CD4-positive, alpha-beta T cell treated with Interleukin-4 for 1 hour (primary cell): Measurements from ENCODE around the gene SOSTDC1.
"Not testable (repeated sequence)": the region's sequence is repeated elsewhere in the genome, so short reads cannot be mapped to it uniquely, and the experiment has no call there.

Source experiments
- DNase-seq, 2 donors: peaks; one replicate each; pipeline ENCODE4 v3.0.0-alpha.2; 2020 to 2022

Gene SOSTDC1

DNA sequence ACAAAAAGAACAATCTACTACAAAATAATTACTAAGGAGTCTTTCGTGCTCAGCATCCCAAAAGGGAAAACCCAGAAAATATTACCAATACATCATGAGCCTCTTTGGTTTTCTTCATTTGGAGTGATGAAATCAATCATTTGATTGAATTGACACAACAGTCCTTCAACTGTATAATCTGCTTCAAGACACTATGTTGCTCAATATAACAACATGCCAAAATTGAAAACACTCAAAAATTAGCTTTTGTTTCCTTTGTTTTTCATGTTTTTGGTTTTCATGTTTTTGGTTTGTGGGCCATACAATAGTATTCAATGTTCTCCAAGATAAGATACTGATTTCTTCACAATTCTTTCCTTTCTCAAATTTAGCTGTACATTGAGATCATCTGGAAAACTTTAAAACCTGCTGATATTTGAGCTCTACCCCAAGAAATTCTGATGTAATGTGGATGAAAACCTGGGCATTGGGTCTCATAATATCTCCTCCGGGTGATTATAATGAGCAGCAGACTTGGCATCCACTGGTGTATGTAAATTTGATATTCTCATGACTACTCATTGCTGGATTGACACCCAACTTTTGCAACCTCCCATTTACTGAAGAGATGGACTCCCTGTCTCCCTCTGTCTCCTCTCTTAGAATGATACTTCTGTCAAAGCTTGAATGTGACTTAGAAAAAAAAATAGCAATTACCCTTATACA, 4.6 kb downstream of the SOSTDC1 start:
- no peak for DNase-seq

DNA sequence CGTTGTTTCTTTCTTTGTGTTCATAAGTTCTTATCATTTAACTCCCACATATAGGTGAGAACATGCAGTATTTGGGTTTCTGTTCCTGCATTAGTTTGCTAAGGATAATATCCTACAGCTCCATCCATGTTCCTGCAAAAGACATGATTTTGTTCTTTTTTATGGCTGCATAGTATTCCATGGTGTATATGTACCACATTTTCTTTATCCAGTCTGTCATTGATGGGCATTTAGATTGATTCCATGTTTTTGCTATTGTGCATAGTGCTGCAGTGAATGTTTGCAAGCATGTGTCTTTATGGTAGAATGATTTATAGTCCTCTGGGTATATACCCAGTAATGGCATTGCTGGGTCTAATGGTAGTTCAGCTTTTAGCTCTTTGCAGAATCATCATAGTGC, 9.2 kb downstream of the SOSTDC1 start:
- not testable (repeated sequence) for DNase-seq

DNA sequence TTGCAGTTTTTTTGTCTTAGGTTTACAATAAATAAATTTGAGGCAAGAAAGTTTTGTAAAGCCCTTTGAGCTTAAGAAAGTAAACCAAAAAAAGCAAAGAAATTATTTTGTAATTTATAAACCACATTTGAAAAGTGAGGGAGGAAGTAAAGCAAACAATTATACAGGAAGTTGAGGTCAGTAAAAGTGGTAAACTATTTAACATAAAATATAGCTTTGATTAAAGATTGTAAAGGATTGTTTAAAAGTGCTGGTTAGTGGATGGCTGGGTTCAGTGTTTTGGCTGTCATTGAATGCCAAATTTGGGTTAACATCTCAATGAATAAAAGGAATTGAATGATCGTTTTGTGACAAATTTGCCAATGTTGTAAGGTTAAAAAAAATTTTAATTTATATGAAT, 9.9 kb downstream of the SOSTDC1 start:
- DNase-seq: no peak

DNA sequence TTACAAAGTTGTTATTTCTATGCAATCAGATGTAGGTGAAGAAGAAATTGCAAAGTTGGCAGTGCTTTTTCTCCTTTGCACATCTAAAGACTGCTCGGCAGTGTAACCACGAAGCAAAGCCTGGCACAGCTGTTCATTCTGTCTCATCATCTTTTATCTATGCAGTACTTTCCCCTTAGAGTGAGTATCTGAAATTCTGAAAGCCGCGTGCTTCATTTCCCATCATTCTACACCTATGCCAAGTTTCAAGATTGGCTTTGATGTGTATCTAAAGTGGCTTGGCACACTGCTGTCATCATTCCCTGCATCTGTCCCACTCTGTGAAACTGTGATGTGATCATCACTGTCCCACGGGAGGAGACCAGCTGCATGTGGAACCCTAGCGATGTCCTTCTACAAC, 15.2 kb downstream of the SOSTDC1 start:
- DNase-seq: no peak

DNA sequence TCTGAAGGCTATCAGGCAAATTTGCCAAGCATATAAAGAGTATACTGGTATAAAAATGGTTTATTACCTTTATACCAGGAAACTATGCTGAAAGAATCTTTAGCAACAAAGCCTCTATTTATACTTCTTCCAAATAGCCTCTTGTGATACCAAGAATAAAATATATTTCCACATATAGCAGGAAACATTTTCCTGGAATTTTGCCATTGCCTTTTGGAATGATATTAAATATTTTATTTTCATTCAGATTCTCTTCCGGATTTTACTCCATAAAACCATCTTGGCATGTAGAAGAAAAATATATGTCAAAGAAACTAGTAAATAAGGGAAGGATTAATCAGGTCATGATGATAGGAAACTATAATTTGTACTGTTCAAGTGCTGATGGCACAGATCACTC, 17.7 kb downstream of the SOSTDC1 start:
- no peak for DNase-seq

DNA sequence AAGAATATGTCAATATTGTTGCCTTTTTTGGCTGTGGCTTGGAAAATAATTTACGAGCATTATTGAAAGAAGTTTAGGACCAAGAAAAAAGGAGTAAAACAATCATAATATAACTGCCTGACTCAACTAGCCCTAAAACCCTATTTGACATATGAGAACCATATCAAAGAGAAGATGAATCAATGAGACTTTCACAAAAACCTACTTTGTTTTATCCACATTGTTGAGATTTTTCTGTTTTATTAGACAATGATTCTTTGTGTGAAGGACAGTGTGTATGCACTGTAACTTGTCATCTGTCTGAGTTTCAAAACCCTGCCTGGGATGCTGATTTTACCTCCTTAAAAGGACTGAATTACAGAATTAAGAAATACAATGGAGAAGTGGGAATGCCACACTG, 19.0 kb downstream of the SOSTDC1 start:
- DNase-seq: no peak

DNA sequence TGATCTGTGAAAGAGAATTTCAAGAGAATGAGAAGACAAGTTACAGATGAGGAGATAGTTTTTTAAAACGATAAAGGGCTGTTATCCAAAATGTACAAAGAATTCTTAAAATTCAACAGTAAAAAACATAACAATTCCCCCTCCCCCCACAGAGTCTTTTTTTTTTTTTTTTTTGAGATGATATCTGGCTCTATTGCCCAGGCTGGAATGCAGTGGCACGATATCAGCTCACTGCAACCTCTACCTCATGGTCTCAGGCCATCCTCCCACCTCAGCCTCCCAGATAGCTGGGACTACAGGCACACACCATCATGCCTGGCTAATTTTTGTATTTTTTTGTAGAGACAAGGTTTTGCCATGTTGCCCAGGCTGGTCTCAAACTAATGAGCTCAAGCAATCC, 21.7 kb downstream of the SOSTDC1 start:
- not testable (repeated sequence) for DNase-seq

DNA sequence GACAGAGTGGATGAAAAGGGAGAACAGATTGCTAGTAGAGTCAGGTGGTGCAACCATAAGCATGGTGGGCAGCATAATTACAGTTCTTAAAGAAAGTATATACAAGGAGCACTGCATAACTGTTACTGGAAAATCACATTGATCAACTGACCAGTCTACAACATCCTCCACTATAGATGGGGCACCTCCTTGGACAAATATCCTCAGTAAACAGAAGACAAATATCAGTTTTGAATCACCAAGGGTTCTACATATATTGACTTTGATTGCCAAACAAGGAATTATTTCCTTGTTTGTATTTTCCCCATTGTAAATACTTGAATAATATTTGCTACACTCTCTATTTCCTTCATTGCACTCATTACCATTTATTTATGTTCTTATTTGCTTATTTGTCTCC, 26.6 kb downstream of the SOSTDC1 start:
- no peak for DNase-seq

DNA sequence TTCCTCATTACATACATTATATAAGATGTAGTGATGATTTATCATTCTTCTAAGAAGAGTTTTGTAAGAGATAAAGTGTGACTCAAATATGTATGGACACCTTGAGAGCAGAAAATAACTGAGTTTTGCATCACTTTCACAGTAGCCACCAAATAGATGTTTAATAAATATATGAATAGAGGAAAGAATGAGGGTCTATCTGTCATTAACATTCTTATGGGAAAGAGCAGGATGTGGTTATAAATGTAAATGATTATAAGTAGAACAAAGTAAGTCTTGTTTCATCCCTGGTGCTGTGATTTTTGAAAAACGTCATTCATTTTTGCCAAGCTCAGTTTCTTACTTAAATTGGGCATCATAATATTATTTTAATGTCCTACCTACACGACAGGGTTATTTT, 29.2 kb downstream of the SOSTDC1 start:
- no peak for DNase-seq

DNA sequence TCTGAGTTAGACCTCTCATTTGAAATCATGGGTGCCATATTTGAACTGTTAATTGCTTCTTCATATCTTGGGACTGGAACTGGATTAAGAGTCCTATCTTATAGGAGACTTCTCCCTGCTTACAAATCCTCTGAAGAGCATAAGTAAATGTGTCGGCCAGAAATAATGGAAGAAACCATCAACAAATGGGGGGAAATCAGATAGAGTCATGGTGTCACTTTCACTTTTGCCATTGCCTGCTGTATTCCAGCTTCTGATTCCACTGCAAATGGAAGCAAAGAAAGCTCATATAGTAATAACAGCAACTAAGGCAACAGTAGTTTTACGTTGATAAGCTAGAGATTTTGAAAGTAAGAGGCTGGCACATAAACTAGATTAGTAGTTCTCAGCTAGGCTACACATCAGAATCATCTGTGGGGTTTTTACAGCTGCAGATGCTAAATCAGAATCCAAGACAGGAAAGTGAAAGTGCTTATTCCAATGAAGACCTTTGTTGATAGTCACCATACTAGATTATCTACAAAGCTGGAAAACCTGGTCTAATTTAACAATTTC, 31.9 kb downstream of the SOSTDC1 start:
- DNase-seq: no peak

DNA sequence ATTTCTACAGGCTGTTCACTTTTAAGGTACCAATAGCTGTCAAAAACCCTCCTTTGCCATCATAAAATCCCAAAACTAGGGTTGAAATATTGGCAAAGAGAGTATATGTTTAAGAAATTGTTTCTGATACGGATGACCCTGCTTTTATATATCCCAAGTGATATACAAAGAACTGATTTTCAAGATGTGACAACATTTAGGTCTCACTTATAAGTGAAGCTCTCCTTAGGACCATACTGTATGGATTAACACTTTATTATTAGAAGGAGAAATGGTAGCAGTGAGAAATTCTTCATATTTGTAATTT, 33.2 kb downstream of the SOSTDC1 start:
- DNase-seq: no peak

DNA sequence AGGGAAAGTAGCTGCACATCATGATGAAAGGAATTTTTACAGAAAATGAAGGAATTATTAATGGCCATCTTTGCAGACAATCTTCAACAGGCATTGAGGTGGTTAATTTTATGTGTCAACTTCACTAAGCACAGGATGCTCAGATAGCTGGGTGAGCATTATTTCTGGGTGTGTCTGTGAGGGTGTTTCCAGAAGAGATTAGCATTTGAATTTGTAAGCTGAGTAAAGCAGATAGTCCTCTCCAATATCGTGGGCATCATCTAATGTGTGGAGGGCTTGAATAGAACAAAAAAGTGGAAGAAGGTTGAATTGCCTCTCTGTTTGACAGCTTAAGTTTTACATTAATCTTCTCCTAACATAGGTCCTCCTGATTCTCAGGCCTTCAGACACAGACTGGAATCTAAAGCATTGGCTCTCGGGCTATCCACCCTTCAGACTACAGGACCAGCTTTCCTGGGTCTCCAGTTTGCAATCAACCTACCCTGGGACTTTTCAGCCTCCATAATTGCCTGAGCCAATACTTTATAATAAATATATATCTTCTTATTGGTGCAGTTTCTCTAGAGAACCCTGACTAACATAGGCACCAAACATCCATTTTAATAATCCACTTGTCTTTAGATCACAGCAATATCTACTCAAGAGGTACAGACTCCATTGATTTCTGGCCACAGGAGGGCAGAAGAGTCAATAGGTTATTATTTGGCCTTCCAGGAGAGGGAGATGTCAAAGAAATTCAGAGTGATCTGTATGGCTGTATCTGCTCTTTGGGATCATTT, 33.7 kb downstream of the SOSTDC1 start:
- peak; percentile 14 to 55 for DNase-seq

DNA sequence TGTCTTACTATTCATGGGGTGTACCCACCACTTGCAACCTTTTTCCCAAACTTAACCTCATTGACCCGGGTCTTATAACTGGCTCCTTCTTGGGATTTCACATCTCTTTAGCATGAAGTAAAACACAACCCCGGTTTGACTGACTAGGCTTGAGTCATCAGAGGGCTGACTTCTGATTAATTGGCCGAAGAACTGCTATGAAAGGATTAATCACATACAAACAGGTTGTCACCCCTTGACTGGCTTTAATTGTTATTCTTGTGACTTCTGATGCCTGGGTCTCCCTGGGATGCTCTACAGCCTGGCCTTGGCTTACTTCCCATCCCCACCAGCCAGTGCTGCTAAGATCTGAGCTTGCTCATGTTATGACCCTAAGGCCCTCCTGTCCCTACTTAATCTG, 35.4 kb downstream of the SOSTDC1 start:
- no peak for DNase-seq

DNA sequence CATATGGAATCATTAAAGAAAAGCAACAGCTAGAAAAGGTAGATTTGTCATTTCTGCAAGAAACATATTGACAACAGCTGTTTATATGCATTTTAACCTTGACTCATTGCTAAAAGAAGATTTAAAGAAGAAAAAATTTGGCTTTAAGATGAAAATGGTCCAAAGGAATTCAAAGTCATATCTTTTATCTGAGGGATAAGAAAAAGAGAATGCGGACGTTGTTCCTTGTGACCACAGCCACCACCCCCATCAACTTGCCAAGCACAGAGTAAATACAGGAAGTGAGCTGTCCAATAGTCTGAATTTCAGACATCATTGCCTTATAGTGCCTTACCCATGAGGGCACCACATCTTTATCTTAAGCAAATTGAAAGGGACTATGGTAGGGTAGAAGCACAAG, 36.9 kb downstream of the SOSTDC1 start:
- no peak for DNase-seq

DNA sequence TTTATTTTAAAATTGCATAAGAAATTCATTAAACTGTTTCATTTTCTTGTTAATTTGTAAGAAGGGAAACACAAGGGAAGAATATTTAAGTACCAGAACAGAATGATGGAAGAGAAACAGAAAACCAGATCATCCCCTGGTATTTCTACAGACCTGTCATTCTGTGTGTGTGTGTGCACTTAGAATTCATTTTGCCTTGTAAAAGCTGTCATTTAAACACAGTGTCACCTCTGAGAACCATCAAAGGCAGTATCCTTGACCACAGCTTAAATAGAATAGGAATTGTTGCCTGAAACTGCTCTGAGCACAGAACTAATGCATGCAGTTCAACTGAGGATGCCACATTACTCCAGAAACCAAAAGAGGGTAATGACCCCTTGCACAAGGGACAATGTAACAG, 37.4 kb downstream of the SOSTDC1 start:
- DNase-seq: no peak

DNA sequence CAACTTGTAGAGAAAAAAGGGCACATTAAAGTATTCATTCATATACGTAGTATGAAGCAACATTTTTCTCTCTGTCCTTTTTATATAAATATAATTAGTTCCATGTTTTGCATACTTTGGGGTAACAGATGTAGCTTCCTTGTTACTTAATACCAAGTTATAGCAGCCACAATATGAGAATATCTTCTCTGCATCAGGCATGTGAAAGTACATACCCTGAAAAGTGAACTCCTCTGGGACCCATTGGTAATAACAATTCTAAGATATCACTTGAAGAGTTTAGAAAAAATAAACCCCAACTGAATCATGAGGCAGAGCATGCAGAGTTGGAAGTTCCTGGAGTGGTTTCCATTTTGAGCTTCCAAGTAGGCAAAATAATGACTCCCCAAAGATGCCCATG, 41.8 kb downstream of the SOSTDC1 start:
- no peak for DNase-seq

DNA sequence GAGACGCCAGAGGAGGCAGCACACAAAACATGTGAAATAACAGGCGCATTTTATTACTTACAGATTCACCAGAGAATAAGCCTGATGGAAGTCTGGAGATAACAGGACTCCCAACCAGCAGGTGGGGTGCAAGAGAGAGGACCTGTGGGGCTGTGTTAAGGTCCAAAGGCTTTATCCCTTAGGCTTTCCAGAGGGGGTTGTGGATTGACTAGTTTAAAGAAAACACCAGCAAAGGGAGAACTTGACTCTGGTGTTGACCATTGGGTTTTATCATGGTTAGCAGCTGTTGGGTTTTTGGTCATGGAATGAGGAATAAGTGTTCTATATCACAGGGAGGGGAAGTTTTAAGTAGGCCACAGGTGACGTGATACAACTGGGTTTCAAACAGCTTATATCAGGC, 42.6 kb downstream of the SOSTDC1 start:
- DNase-seq: no peak

DNA sequence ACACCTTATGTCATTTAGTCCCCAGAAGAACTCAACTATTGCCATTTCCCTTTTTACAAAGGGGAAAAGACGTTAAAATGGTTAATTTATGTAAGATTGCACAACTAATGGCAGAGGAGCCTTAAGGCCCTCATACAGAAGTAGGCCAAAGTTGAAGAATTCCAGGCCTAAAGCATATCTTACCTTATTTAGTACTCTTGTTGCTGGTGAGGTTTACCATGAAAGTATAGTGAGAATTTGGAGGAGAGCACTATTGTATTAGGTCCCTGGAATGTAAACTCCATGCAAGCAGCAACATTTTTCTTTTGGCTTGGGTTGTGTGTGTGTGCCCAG, 43.5 kb downstream of the SOSTDC1 start:
- DNase-seq: no peak

DNA sequence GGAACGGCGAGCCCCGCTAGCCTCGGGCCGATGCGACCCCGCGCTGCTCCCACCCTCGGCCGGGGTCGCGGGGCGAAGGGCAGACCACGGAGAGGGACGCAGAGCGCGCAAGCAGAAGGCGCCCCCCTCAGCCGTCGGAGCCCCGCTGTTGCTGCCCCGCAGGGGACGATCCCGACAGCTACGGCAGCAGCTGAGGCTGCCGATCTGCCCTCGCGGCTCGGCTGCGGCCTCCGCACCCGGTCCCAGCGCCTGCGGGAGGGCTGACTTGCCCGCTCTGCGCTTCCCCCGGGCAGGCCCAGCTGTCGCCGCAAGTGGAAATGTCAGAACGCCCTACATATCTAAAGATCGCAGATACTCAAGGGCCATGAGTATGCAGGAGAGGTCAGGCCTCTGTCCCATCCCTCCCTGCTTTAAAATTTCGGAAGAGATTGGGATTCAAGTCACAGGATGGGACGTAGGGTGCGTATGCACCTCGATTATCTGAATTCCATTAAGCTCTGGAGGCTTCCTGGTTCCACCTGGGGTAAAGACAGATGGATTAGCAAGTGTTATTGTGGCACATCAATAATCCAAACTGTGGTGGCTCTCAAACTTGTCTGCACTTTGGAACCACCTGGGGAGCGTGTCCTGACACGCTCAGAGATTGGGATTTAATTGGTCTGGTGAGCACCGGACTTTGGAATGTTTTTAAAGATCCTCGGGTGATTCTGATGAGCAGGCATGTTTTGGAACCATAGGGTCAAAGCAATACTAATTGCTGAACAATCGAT, 44.0 kb downstream of the SOSTDC1 start, which contains the start of gene CRPPA:
TSS of gene CRPPA (minus strand) at position 206 of the 770 bp plus-strand sequence. CDS start 216 bp downstream, outside the sequence.
- peak; percentile 25 to 34 for DNase-seq

DNA sequence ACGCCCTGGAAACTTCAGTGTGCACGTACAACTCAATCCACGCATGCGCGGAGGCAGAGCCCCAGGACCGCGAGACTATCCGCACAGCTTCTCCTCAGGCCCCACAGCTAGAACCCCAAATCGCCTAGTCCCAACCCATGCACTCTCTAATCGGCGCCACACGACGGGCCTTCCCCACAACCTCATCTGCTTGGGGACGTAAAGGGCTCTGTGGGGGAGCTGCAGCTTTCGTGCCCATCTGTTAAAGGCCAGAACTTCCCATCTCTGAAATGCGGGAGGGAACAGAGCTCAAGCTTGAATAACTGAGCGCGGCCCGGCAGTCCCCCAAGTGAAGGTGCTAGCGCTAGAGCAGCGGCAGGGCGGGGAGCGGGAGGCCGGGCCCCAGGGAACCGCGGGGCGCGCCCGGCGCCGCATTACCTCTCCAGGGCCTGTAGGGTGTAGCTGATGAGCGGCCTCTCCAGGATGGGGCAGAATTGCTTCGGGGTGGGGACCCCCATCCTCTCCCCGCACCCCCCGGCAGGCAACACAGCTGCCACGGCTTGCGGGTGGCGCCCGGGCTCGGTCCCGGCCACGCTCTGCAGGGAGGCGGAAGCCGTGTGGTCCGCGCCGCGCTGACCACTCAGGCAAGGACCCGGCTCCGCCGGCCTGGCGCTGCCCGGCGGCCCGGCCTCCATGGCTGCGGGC, 44.7 kb downstream of the SOSTDC1 start:
- peak; percentile 88 to 89 for DNase-seq

DNA sequence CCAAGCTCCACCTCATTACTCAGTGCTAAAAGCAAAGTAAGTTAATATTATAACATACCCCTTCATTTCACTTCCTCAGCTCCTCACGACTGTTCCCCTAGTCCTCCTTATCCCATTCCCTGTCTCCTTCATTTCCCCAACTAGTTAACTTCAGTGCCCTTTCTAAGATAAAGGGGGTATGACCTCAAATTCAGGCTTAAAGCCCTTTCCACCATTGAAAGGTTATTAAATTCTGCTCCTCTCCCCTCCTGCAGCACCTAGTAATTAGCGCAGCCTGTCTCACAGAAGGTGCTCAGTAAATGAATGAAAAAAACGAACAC, 45.2 kb downstream of the SOSTDC1 start:
- DNase-seq: no peak

DNA sequence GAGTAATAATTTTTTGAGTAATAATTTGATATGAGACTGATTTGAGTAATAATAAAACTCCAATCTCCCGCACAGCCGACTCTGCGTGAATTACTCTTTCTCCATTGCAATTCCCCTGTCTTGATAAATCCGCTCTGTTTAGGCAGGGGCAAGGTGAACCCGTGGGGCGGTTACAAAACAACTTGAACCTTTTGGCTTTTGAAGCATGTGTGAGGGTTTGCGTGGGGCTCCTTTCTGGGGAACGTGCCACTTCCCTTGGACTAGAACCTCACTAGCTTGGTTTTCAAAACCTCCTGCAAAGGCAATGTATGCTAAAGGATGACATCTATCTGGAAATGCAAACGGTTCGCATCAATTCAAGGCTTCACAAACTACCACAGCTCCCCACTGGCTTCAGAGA, 45.7 kb downstream of the SOSTDC1 start:
- DNase-seq: no peak

DNA sequence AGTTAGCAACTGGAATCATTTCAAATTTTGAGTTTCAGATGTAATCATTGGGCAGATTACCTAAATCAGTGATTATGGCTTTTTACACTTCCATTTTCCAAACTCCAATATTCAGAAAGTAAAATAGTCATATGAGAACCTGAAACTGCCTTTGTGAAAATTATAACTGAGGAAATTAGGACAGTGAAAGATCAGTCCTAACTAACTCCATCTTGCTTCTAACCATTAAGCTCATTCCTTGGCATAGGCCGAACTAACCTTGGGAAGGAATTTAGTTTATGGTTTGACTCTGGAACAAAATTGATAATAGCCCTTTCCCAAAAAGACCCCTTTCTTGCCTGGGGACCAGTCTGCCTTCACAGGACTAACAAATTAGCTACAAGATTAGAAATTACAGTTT, 46.4 kb downstream of the SOSTDC1 start:
- DNase-seq: no peak
